ENCODE results near the gene WFDC10A. TPM values are rescaled to one million over a fixed set of nuclear protein-coding genes. Genes with fewer than 3 reads are reported as not detected.

WFDC10A gene
- total RNA-seq = not detected in 2 replicates

DNA sequence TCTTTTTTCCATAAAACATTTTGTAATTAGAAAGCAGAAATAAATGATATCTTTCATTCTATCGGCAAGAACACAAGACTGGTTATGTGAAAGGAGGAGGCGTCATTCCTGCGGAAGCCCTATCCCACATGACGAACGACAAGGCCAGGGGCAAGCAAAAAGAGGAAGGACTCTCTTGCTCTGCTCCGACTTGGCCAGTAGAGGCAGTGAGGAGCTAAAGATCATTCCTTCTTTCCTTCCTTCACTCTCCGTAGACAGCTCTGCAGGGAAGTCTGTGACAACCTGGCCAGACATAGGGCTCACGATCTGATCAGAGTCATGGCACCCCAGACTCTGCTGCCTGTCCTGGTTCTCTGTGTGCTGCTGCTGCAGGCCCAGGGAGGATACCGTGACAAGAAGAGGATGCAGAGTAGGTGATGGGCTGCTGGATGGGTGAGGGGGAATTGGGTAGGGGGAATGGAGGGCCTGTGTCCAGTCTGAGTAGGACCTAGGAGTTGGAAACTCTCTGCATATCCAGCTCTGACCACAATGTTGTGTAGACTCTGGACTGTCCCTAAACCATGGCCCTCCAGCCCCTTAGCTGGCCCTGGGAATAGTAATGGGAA is at the start of gene WFDC10A:
Gene WFDC10A, plus strand, starts transcription at position 244 of the 605 bp plus-strand sequence. Its CDS starts 75 bp downstream, at position 319.

DNA sequence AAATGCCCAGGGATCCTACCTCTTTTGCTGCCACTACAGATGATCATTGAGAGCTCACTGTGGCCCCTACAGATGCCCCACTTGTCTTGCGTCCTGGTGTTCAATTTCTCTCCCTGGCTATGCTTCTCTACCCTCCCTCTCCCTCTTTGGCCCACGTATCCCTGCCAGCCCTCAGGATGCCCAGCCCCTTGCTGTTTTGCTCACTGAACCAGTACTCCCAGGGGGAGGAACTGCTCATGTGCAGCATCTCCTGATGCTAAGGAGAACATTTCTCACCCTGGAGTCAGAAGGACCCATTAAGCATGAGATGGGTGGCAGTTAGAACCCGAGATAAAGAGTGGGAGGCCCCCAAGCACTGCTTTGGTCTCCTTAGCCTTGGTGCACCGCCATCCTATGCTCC is 1.6 kb downstream of the WFDC10A start, which contains the start of gene WFDC9:
Gene WFDC9, minus strand, starts transcription at position 101 of the 400 bp plus-strand sequence. CDS start 21,103 bp downstream, outside the sequence.

GRCh38 chr20:45670139-45670538 is 40.6 kb downstream of the WFDC10A start, which contains the start of gene WFDC11:
Gene WFDC11, minus strand, starts transcription at chr20:45670239. Its CDS starts 19,639 bp downstream, at chr20:45650600.

Other genes with a start within 250 kb of the WFDC10A start
- 2.6 and 5.6 TPM in 2 replicates for gene DBNDD2, start 221.4 kb upstream of the WFDC10A start, total RNA-seq
- 107 and 126 TPM in 2 replicates for gene PIGT, start 213.6 kb upstream of the WFDC10A start, total RNA-seq
- gene WFDC2, start 160.0 kb upstream of the WFDC10A start, total RNA-seq = 0.26 TPM in 1 of 2 replicates, not detected in the other
- not detected in 2 replicates for gene SPINT3, start 114.1 kb upstream of the WFDC10A start, total RNA-seq
- not detected in 2 replicates for gene WFDC6, start 90.3 kb upstream of the WFDC10A start, total RNA-seq
- gene EPPIN, start 82.3 kb upstream of the WFDC10A start, total RNA-seq = not detected in 2 replicates
- not detected in 2 replicates for gene WFDC8, start 50.5 kb upstream of the WFDC10A start, total RNA-seq
- gene WFDC9, start 1.5 kb downstream of the WFDC10A start, total RNA-seq = not detected in 2 replicates
- gene WFDC11, start 40.5 kb downstream of the WFDC10A start, total RNA-seq = not detected in 2 replicates
- gene WFDC13, start 72.3 kb downstream of the WFDC10A start, total RNA-seq = not detected in 2 replicates
- gene WFDC10B, start 75.3 kb downstream of the WFDC10A start, total RNA-seq = not detected in 2 replicates
- not detected in 2 replicates for gene SPINT4, start 92.6 kb downstream of the WFDC10A start, total RNA-seq
- gene WFDC3, start 162.1 kb downstream of the WFDC10A start, total RNA-seq = 0.26 and 7.5 TPM in 2 replicates
- gene DNTTIP1, start 162.2 kb downstream of the WFDC10A start, total RNA-seq = 26.4 and 28.7 TPM in 2 replicates
- gene UBE2C, start 182.9 kb downstream of the WFDC10A start, total RNA-seq = 65.5 and 110 TPM in 2 replicates
- 0.24 TPM in 1 of 2 replicates, not detected in the other for gene TNNC2, start 197.6 kb downstream of the WFDC10A start, total RNA-seq
- 31.7 and 43.9 TPM in 2 replicates for gene SNX21, start 204.1 kb downstream of the WFDC10A start, total RNA-seq
- gene ACOT8, start 227.7 kb downstream of the WFDC10A start, total RNA-seq = 45.8 and 54.5 TPM in 2 replicates
- 4.1 and 4.2 TPM in 2 replicates for gene ZSWIM3, start 227.9 kb downstream of the WFDC10A start, total RNA-seq